ENCODE measurements around the gene NOS2.
A peak's percentile ranks its signal among the peaks of the same experiment; 100 is the strongest.
"Not testable (repeated sequence)": the region's sequence is repeated elsewhere in the genome, so short reads cannot be mapped to it uniquely, and the experiment has no call there.

Gene NOS2

GRCh38 chr17:27800522-27800921 lies at the start of gene NOS2:
NOS2 (minus strand) TSS chr17:27800529; CDS start chr17:27798809, 1,720 bp downstream.
- no peak for DNase-seq (ENCODE audit: low read depth in 2 of 3, low spot score in 1 of 3)

DNA sequence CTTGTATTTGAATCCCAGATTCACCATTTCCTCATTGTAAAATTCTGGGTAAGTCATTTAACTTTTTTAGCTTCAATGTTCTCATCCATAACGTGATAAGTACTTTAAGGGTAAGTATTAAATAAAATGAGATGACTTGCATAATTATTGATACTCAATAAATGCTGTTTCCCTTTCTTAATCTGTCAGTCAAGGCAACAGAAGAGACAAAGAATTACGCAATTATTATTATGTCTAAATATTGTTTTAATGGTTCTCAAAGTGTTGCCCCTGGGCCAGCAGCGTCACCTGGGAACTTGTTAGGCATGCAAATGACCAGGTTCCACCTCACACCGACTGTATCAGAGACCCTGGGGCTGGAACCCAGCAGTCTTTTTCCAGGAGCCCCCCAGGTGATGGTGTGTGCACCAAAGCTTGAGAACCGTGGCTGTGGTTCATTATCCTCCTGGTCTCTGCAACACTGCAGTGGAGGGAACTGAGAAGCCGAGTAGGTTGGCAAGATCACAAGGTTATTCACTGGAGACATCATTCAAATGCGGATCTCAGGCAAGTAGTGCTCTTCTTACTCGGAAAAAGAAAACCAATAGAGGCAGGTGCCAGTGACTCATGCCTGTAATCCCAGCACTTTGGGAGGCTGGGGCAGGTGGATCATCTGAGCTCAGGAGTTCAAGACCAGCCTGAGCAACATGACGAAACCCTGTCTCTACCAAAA lies 49.3 kb upstream of the NOS2 start:
- no peak for DNase-seq (ENCODE audit: low read depth in 2 of 3, low spot score in 1 of 3)

- no peak for DNase-seq (ENCODE audit: low read depth in 2 of 3, low spot score in 1 of 3)
These were observed 48.6 kb upstream of the NOS2 start for GRCh38 chr17:27848931-27849330.

- not testable (repeated sequence) for DNase-seq (ENCODE audit: low read depth in 2 of 3, low spot score in 1 of 3)
These were observed 46.5 kb upstream of the NOS2 start for GRCh38 chr17:27846808-27847307.

- DNase-seq (ENCODE audit: low read depth in 2 of 3, low spot score in 1 of 3): peak in 2 of 3 donors; percentile 12 to 15
These were observed 45.8 kb upstream of the NOS2 start for GRCh38 chr17:27846042-27846655.

DNA sequence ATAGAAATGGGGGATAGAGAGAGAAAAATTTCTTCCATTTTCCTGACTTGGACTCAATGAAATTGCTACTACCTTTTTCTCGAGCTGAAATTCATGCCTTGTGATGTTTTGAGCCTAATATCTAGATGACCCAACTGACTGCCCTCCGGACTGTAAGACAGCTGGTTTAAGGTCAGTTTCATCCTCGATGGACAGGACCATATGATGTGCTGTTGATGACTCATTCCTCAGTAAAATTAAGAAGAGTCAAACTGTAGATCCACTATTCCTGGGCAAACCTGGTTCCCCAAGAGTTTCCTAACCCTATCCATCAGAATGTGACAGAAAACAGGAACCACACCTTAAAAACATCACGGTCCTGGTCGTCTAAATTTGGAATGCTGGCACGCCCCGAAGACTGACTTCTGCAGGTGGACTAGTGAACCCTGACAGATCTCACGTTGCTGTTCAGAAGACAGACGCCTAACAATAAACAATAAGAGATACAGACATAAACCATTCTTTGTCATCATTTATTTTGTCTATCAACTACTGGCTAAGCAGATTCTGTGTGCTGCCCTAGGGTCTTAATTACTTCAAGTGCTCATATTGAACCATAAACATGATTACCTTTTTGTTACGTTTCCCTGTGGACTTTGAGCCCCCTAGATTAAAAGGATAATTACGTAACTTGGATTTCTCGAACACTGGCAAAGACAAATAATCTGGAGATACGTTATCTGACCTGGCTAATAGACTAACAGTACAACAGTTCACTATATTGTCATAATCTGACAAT lies 45.1 kb upstream of the NOS2 start:
- no peak for DNase-seq (ENCODE audit: low read depth in 2 of 3, low spot score in 1 of 3)

DNA sequence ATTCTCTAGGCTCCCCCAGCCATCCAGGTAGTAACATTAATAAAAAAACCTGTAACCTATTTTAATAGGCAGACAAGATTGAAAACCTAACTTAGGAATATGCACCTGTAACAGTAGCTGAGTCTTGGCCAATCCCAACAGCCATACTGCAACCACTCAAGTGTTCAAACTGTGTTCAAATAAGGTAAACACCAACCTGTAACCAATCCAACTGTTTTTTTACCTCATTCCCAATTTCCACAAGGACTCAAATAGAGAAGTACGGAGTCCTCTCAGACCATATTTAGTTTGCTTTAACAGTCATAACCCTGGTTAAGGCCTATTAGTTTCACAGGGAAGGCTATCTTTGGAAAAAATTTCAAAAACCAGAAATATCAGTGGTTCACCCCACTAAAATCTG lies 40.4 kb upstream of the NOS2 start:
- DNase-seq (ENCODE audit: low read depth in 2 of 3, low spot score in 1 of 3): no peak

- DNase-seq (ENCODE audit: low read depth in 2 of 3, low spot score in 1 of 3): not testable (repeated sequence)
These were observed 40.0 kb upstream of the NOS2 start for GRCh38 chr17:27840406-27840678.

GRCh38 chr17:27839571-27840405 lies 39.5 kb upstream of the NOS2 start:
- DNase-seq (ENCODE audit: low read depth in 2 of 3, low spot score in 1 of 3): not testable (repeated sequence)

DNA sequence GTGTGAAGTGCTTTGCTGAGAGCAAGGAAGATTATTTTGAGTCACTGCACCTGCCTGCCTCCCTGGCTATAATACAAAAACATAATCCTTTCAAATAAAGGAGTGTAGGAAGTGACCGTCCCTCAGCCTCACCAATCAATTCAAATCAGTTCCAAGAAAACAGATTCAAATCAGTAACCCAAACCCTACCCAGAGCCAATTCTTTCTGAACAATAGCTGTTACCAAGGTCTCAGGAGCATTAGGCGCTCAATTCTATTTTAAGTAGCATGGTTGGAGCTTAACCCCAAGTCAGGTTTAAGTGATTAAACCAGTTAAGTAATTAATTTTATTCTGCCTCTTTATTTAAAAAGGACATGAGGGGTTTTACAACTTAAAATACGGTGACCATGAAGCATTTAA lies 38.3 kb upstream of the NOS2 start:
- DNase-seq (ENCODE audit: low read depth in 2 of 3, low spot score in 1 of 3): not testable (repeated sequence)

- not testable (repeated sequence) for DNase-seq (ENCODE audit: low read depth in 2 of 3, low spot score in 1 of 3)
These were observed 37.4 kb upstream of the NOS2 start for GRCh38 chr17:27837769-27838168.

DNA sequence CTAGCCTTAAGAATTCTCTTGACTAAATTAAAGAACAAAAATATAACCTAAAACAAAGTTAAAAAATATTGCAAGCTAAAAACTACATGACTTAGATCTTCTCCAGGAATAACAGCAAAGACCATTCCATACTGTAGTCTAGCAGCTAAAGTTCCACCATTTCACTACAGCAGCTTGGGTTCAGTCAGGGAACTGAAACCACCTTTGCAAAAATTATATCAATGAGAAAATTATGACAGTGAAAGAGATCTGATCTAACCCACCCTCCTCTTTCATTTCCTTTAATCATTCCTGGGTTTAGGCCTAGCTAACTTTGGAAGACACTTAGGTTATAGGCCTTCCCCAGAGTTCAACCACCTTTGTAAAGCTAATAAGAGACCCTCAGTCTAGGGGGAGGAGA lies 36.3 kb upstream of the NOS2 start:
- DNase-seq (ENCODE audit: low read depth in 2 of 3, low spot score in 1 of 3): no peak

DNA sequence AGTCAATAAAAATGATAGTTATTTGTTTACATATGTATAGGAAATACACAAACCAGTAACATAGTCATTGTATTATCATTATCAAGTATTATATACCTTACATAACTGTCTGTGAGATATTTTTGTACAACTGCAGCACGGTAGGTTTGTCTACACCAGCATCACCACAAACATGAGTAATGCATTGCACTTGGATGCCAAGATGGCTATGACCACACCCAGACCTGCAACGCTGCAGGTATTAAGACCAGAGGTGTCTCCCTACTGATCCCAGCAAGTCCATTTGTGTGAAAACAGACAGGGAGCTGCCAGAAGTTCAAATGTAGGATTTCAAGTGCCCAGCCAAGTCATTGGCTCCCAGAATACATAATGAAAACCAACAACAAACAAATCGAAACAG lies 34.2 kb upstream of the NOS2 start:
- no peak for DNase-seq (ENCODE audit: low read depth in 2 of 3, low spot score in 1 of 3)

GRCh38 chr17:27832831-27833230 lies 32.5 kb upstream of the NOS2 start:
- no peak for DNase-seq (ENCODE audit: low read depth in 2 of 3, low spot score in 1 of 3)

- DNase-seq (ENCODE audit: low read depth in 2 of 3, low spot score in 1 of 3): not testable (repeated sequence)
These were observed 29.6 kb upstream of the NOS2 start for GRCh38 chr17:27829888-27830287.

GRCh38 chr17:27829143-27829711 lies 28.9 kb upstream of the NOS2 start:
- DNase-seq (ENCODE audit: low read depth in 2 of 3, low spot score in 1 of 3): not testable (repeated sequence)

GRCh38 chr17:27825459-27825858 lies 25.1 kb upstream of the NOS2 start:
- DNase-seq (ENCODE audit: low read depth in 2 of 3, low spot score in 1 of 3): no peak

DNA sequence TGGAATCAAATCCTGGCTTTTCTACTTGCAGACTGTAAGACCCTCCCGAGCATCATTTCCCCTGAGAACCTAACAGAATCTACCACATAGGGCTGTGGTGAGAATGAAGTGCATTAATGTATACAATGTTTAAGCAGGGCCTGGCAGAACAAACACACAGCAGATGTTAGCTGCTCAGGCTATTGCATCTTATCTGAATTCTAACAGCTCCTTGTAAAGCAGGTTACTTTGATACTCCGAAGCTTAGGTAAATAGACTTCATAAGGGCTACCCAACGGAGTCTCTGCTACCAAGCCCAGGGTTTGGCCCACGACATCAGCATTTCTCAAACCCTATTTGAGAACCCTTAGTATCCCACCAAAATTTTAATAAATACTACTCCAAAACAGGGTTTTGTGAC lies 24.4 kb upstream of the NOS2 start:
- no peak for DNase-seq (ENCODE audit: low read depth in 2 of 3, low spot score in 1 of 3)

- DNase-seq (ENCODE audit: low read depth in 2 of 3, low spot score in 1 of 3): no peak
These were observed 23.9 kb upstream of the NOS2 start for GRCh38 chr17:27824176-27824715.

DNA sequence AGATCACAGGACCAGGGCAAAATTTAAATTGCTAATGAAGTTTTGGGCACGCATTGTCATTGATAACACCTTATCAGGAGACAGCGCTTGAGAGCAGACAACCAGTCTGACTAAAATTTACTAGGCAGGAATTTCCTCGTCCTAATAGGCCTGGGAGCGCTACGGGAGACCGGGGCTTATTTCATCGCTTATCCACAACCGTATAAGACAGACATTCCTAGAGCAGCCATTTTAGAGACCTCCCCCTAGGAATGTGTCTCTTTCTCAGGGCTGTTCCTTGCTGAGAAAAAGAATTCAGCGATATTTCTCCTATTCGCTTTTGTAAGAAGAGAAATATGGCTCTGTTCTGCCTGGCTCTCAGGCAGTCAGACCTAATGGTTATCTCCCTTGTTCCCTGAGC lies 21.8 kb upstream of the NOS2 start:
- DNase-seq (ENCODE audit: low read depth in 2 of 3, low spot score in 1 of 3): not testable (repeated sequence)

GRCh38 chr17:27821318-27821717 lies 21.0 kb upstream of the NOS2 start:
- DNase-seq (ENCODE audit: low read depth in 2 of 3, low spot score in 1 of 3): no peak
